Stomach (tissue), 4 donors: ENCODE results near the gene CERKL.

ENCODE experiments used
- CTCF ChIP-seq, 7 experiments: fragments of 450-650 bp in 4 of 7; fragments of 200-600 bp in 3 of 7; sonication (generic) in 3 of 7; IDR thresholded peaks; one replicate each; pipeline ENCODE4 v1.5.1; 2016 to 2019; ENCODE audit warnings: antibody characterized with exemption in 7 of 7, control low read depth in 2 of 7, mild to moderate bottlenecking in 1 of 7
- EP300 ChIP-seq: sonication (generic); formaldehyde crosslinking; IDR thresholded peaks from one replicate; pipeline ENCODE4 v1.6.1; 2017; ENCODE audit warnings: antibody characterized with exemption
- POLR2A ChIP-seq, 4 donors: fragments of 450-650 bp; IDR thresholded peaks; one replicate each; pipeline ENCODE4 v1.6.1; 2016; ENCODE audit warnings: antibody characterized with exemption in 4 of 4, control low read depth in 2 of 4, mild to moderate bottlenecking in 1 of 4, moderate library complexity in 1 of 4
- POLR2AphosphoS5 ChIP-seq, 3 donors: sonication (generic); formaldehyde crosslinking; IDR thresholded peaks; one replicate each; pipeline ENCODE4 v1.6.1; 2016; ENCODE audit warnings: antibody characterized with exemption in 3 of 3

GRCh38 chr2:181632733-181633401 lies 24.0 kb downstream of the CERKL start:
- no peak for TF ChIP-seq CTCF (IDR thresholded peaks at IDR 0.05)
- TF ChIP-seq POLR2AphosphoS5 (IDR thresholded peaks at IDR 0.05) = no peak
- no peak for TF ChIP-seq POLR2A (IDR thresholded peaks at IDR 0.05)
- TF ChIP-seq EP300 = no peak
